HEK293 (cell line): ENCODE results near the gene SUSD4.

Experiments
- CTCF ChIA-PET: fragments of 350-600 bp; formaldehyde crosslinking; extraction: SDS; loops from one replicate; lab custom pipeline; 2021; ENCODE audit warnings: antibody characterized with exemption; lab: Yijun Ruan, JAX
- POLR2A ChIA-PET: fragments of 300-600 bp; formaldehyde crosslinking; extraction: SDS; loops from one replicate; lab custom pipeline; 2020; ENCODE audit warnings: antibody characterized with exemption, inconsistent platforms; lab: Yijun Ruan, JAX
- H3K27ac ChIP-seq: fragments of 200-500 bp; sonication (Bioruptor generic); 2 replicates; pipeline ENCODE4 v1.5.1; 2014; ENCODE audit warnings: low read depth, low read length, control low read depth, inconsistent platforms; ENCODE audit errors: extremely low read depth
- H3K36me3 ChIP-seq, 2 experiments: fragments of 200-500 bp in 1 of 2; sonication (Bioruptor generic) in 1 of 2; 1 replicate in 1 of 2; 2 replicates in 1 of 2; pipeline ENCODE4 v1.5.1; 2014 to 2017; ENCODE audit warnings: inconsistent platforms in 2 of 2, low read length in 2 of 2; ENCODE audit not compliant: control insufficient read depth in 2 of 2, insufficient read depth in 1 of 2
- H3K4me1 ChIP-seq: fragments of 200-500 bp; sonication (Bioruptor generic); 2 replicates; pipeline ENCODE4 v1.5.1; 2014; ENCODE audit warnings: mild to moderate bottlenecking, low read length, inconsistent platforms; ENCODE audit not compliant: control insufficient read depth, insufficient read depth
- H3K4me3 ChIP-seq: 2 replicates; pipeline ENCODE4 v1.5.1; 2011; ENCODE audit warnings: low read depth, mild to moderate bottlenecking, control low read depth, low read length, moderate library complexity
- H3K9me3 ChIP-seq: fragments of 200-500 bp; sonication (Bioruptor generic); 2 replicates; pipeline ENCODE4 v1.5.1; 2014; ENCODE audit warnings: low read depth, low read length, inconsistent platforms; ENCODE audit not compliant: control insufficient read depth, insufficient read depth
- EGR2 ChIP-seq: fragments of 450-650 bp; formaldehyde crosslinking; IDR thresholded peaks from 2 replicates; pipeline ENCODE4 v1.5.1; 2016; ENCODE audit warnings: low read depth, missing biosample characterization, missing genetic modification characterization
- GLIS1 ChIP-seq: fragments of 450-650 bp; formaldehyde crosslinking; IDR thresholded peaks from 2 replicates; pipeline ENCODE4 v1.5.1; 2016; ENCODE audit warnings: missing biosample characterization, missing genetic modification characterization
- OSR2 ChIP-seq: fragments of 450-650 bp; formaldehyde crosslinking; IDR thresholded peaks from 2 replicates; pipeline ENCODE4 v1.5.1; 2016; ENCODE audit warnings: missing biosample characterization, missing genetic modification characterization
- PRDM1 ChIP-seq: fragments of 450-650 bp; formaldehyde crosslinking; IDR thresholded peaks from 2 replicates; pipeline ENCODE4; 2016; ENCODE audit warnings: missing biosample characterization, missing genetic modification characterization
- ZBTB1 ChIP-seq: fragments of 450-650 bp; formaldehyde crosslinking; IDR thresholded peaks from 2 replicates; pipeline ENCODE4 v1.5.1; 2016; ENCODE audit warnings: missing biosample characterization, missing genetic modification characterization
- ZBTB20 ChIP-seq: fragments of 450-650 bp; formaldehyde crosslinking; IDR thresholded peaks from 2 replicates; pipeline ENCODE4 v1.5.1; 2016; ENCODE audit warnings: missing biosample characterization, missing genetic modification characterization
- ZFHX2 ChIP-seq: fragments of 450-650 bp; formaldehyde crosslinking; conservative IDR thresholded peaks from 2 replicates; pipeline ENCODE4 v1.5.1; 2016; ENCODE audit warnings: missing biosample characterization, missing genetic modification characterization
- ZFP37 ChIP-seq: fragments of 450-650 bp; formaldehyde crosslinking; IDR thresholded peaks from 2 replicates; pipeline ENCODE4 v1.5.1; 2016; ENCODE audit warnings: missing biosample characterization, missing genetic modification characterization
- ZIC2 ChIP-seq: fragments of 450-650 bp; formaldehyde crosslinking; IDR thresholded peaks from 2 replicates; pipeline ENCODE4 v1.5.1; 2016; ENCODE audit warnings: missing biosample characterization, missing genetic modification characterization
- ZNF10 ChIP-seq: fragments of 450-650 bp; formaldehyde crosslinking; IDR thresholded peaks from 2 replicates; pipeline ENCODE4 v1.5.1; 2017; ENCODE audit warnings: missing biosample characterization, missing genetic modification characterization
- ZNF211 ChIP-seq: fragments of 450-650 bp; formaldehyde crosslinking; IDR thresholded peaks from 2 replicates; pipeline ENCODE4 v1.5.1; 2016; ENCODE audit warnings: low read depth, missing biosample characterization, missing genetic modification characterization
- ZNF23 ChIP-seq: fragments of 450-650 bp; formaldehyde crosslinking; IDR thresholded peaks from 2 replicates; pipeline ENCODE4 v1.5.1; 2016; ENCODE audit warnings: missing biosample characterization, missing genetic modification characterization, borderline replicate concordance
- ZNF239 ChIP-seq: fragments of 450-650 bp; formaldehyde crosslinking; IDR thresholded peaks from 2 replicates; pipeline ENCODE4 v1.5.1; 2016; ENCODE audit warnings: missing biosample characterization, missing genetic modification characterization
- ZNF292 ChIP-seq: fragments of 450-650 bp; formaldehyde crosslinking; IDR thresholded peaks from 2 replicates; pipeline ENCODE4 v1.5.1; 2016; ENCODE audit warnings: low read depth, missing biosample characterization, missing genetic modification characterization, borderline replicate concordance
- ZNF311 ChIP-seq: fragments of 450-650 bp; formaldehyde crosslinking; IDR thresholded peaks from 2 replicates; pipeline ENCODE4 v1.5.1; 2017; ENCODE audit warnings: missing biosample characterization, missing genetic modification characterization, borderline replicate concordance
- ZNF37A ChIP-seq: fragments of 450-650 bp; IDR thresholded peaks from 2 replicates; pipeline ENCODE4 v1.5.1; 2018; ENCODE audit warnings: missing biosample characterization, missing genetic modification characterization
- ZNF391 ChIP-seq: fragments of 450-650 bp; formaldehyde crosslinking; IDR thresholded peaks from 2 replicates; pipeline ENCODE4 v1.5.1; 2016; ENCODE audit warnings: low read depth, missing biosample characterization, missing genetic modification characterization, borderline replicate concordance
- ZNF510 ChIP-seq: fragments of 450-650 bp; formaldehyde crosslinking; IDR thresholded peaks from 2 replicates; pipeline ENCODE4 v1.5.1; 2018; ENCODE audit warnings: mild to moderate bottlenecking, missing genetic modification characterization, missing biosample characterization; ENCODE audit not compliant: insufficient replicate concordance
- ZNF530 ChIP-seq: fragments of 450-650 bp; formaldehyde crosslinking; IDR thresholded peaks from 2 replicates; pipeline ENCODE4 v1.5.1; 2016; ENCODE audit warnings: low read depth, missing biosample characterization, missing genetic modification characterization
- ZNF555 ChIP-seq: fragments of 450-650 bp; formaldehyde crosslinking; conservative IDR thresholded peaks from 2 replicates; pipeline ENCODE4 v1.5.1; 2017; ENCODE audit warnings: missing biosample characterization, mild to moderate bottlenecking, missing genetic modification characterization, inconsistent platforms
- ZNF561 ChIP-seq: fragments of 450-650 bp; IDR thresholded peaks from 2 replicates; pipeline ENCODE4 v1.5.1; 2018; ENCODE audit warnings: missing biosample characterization, missing genetic modification characterization, borderline replicate concordance
- ZNF596 ChIP-seq: fragments of 450-650 bp; IDR thresholded peaks from 2 replicates; pipeline ENCODE4 v1.5.0; 2018; ENCODE audit warnings: missing biosample characterization, mild to moderate bottlenecking, missing genetic modification characterization, moderate library complexity
- ZNF623 ChIP-seq: fragments of 450-650 bp; formaldehyde crosslinking; IDR thresholded peaks from 2 replicates; pipeline ENCODE4 v1.5.1; 2016; ENCODE audit warnings: missing biosample characterization, missing genetic modification characterization
- ZNF660 ChIP-seq: fragments of 450-650 bp; IDR thresholded peaks from 2 replicates; pipeline ENCODE4 v1.5.1; 2018; ENCODE audit warnings: missing biosample characterization, mild to moderate bottlenecking, missing genetic modification characterization
- ZNF677 ChIP-seq: fragments of 450-650 bp; IDR thresholded peaks from 2 replicates; pipeline ENCODE4 v1.5.0; 2018; ENCODE audit warnings: missing biosample characterization, mild to moderate bottlenecking, missing genetic modification characterization, moderate library complexity
- ZNF777 ChIP-seq: fragments of 450-650 bp; formaldehyde crosslinking; IDR thresholded peaks from 2 replicates; pipeline ENCODE4 v1.5.1; 2017; ENCODE audit warnings: missing biosample characterization, missing genetic modification characterization, borderline replicate concordance
- TF ChIP-seq, protein P1 (sequence below): fragments of 450-650 bp; formaldehyde crosslinking; IDR thresholded peaks from 2 replicates; pipeline ENCODE4 v1.5.1; 2016; ENCODE audit warnings: missing biosample characterization, missing genetic modification characterization, low read depth
- TF ChIP-seq, protein P2 (sequence below): fragments of 450-650 bp; formaldehyde crosslinking; IDR thresholded peaks from 2 replicates; pipeline ENCODE4 v1.5.1; 2016; ENCODE audit warnings: missing biosample characterization, missing genetic modification characterization

The SUSD4 gene

DNA sequence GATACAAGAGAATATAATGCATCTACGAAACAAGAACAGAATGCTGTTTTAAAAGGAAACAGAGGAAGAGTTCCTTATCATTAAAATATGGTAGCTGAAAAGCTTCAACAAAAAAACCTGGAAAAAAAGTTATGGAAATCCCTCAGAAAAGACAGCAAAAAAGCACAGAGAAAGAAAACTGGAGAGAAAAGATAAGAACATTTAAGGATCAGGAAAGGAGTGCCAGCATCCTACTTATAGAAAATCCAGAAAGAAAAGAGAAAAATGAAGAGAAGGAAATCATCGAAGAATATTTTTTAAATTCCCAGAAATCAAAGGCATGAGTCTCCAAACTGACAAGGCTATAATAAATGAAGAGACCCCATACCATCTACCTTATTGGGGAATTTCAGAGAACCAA, 29.8 kb downstream of the SUSD4 start:
- ChIA-PET POLR2A (no interaction called here), CTCF (interaction anchor here (0.6 to 1.8 kb wide), 4 partner anchors 9 to 1310 kb away, joined by 4 read pairs; no protein-coding TSS in a partner anchor)
- Histone ChIP-seq H3K27ac (no peak overlapping the region), H3K4me1 (no peaks in the 10 kb centered on the region), H3K9me3 (no peaks in the 10 kb centered on the region), H3K36me3 (no peaks in the 10 kb centered on the region), H3K4me3 (no peak overlapping the region)
- TF ChIP-seq ZNF677 (tag by site-specific recombination), result peak; percentile 95
- no peak for TF ChIP-seq ZNF623 (tag by site-specific recombination)

DNA sequence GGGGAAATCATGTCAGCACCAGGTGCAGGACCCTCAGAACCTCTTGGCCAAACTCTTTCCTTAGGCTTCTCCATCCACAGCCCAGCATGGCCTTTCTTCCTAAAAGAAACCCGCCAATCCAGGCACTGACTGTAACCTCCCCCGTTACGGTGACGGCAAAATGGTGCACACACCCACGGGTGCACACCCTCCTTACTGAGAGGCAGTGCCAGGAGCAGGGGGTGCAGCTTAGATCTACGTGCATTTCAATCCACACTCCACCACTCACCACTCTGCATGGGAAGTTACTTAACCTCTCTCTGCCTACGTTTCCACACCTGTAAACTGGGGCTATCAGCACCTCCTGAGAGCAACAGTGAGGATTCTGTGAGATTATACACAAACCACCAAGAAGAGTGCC, 31.0 kb downstream of the SUSD4 start:
- TF ChIP-seq ZNF530 (tag by site-specific recombination) (no peak), ZNF10 (tag by site-specific recombination) (no peak), ZNF596 (tag by site-specific recombination) (no peak), ZNF211 (tag by site-specific recombination) (no peak), ZNF391 (tag by site-specific recombination) (no peak), EGR2 (tag by site-specific recombination) (0 out of 2 replicates have a peak, but pooled peaks have one; percentile 31), ZFHX2 (tag by site-specific recombination) (peak; percentile 38), ZBTB20 (tag by site-specific recombination) (no peak)
- ChIA-PET POLR2A (no interaction called here), CTCF (interaction anchor here (1.8 kb wide), 1 partner anchor 8 kb away, joined by 4 read pairs; no protein-coding TSS in a partner anchor)
- Histone ChIP-seq H3K4me1 (no peaks in the 10 kb centered on the region), H3K4me3 (no peak overlapping the region), H3K36me3 (no peaks in the 10 kb centered on the region), H3K27ac (no peak overlapping the region), H3K9me3 (no peaks in the 10 kb centered on the region)

DNA sequence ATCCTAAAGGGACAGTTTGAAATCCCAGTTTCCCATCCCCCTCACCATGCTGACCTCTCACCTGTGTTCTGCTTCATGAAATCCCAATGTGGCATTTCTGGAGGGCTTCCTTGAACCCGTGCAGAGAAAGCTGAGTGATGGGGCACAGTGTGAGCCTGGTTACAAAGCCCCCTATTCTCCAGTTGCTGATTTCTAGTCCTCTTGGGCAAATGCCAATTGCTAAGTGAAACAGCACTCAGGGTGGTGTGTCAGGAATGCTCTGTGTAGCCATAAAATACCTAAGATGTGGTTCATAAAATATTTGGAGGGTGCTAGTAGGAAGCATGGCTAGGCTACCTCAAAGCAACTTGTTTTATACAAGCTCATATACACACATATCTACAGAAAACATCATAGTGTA, 32.0 kb downstream of the SUSD4 start:
- Histone ChIP-seq H3K9me3 (no peaks in the 10 kb centered on the region), H3K4me1 (no peaks in the 10 kb centered on the region), H3K27ac (no peak overlapping the region), H3K4me3 (no peak overlapping the region), H3K36me3 (no peaks in the 10 kb centered on the region)
- ChIA-PET POLR2A (interaction anchor here (0.5 kb wide), 1 partner anchor 31 kb away, joined by 3 read pairs; no protein-coding TSS in a partner anchor), CTCF (interaction anchor here (0.7 kb wide), 2 partner anchors 24 to 209 kb away, joined by 3 read pairs; no protein-coding TSS in a partner anchor)
- peak; percentile 50 for TF ChIP-seq GLIS1 (tag by site-specific recombination)
- TF ChIP-seq ZBTB1 (tag by site-specific recombination), result no peak
- TF ChIP-seq ZNF561 (tag by site-specific recombination), result no peak
- no peak for TF ChIP-seq ZFHX2 (tag by site-specific recombination)
- TF ChIP-seq, protein P1, sequence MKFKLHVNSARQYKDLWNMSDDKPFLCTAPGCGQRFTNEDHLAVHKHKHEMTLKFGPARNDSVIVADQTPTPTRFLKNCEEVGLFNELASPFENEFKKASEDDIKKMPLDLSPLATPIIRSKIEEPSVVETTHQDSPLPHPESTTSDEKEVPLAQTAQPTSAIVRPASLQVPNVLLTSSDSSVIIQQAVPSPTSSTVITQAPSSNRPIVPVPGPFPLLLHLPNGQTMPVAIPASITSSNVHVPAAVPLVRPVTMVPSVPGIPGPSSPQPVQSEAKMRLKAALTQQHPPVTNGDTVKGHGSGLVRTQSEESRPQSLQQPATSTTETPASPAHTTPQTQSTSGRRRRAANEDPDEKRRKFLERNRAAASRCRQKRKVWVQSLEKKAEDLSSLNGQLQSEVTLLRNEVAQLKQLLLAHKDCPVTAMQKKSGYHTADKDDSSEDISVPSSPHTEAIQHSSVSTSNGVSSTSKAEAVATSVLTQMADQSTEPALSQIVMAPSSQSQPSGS (tag by site-specific recombination), result no peak
- no peak for TF ChIP-seq ZNF311 (tag by site-specific recombination)
- no peak for TF ChIP-seq EGR2 (tag by site-specific recombination)
- no peak for TF ChIP-seq ZNF292 (tag by site-specific recombination)
- 0 out of 2 replicates have a peak, but pooled peaks have one; percentile 36 for TF ChIP-seq OSR2 (tag by site-specific recombination)
- TF ChIP-seq ZIC2, result peak; percentile 38; the same call in 1 of the 2 replicates
- TF ChIP-seq ZNF660 (tag by site-specific recombination), result peak; percentile 63; the same call in 1 of the 2 replicates
- TF ChIP-seq ZNF23 (tag by site-specific recombination), result no peak
- TF ChIP-seq ZNF37A, result no peak
- TF ChIP-seq ZNF239 (tag by site-specific recombination), result no peak
- TF ChIP-seq ZNF777 (tag by site-specific recombination), result no peak
- TF ChIP-seq ZNF510 (tag by site-specific recombination), result no peak
- no peak for TF ChIP-seq ZNF555 (tag by site-specific recombination)
- TF ChIP-seq ZFP37, result no peak
- no peak for TF ChIP-seq PRDM1 (tag by site-specific recombination)
- TF ChIP-seq, protein P2, sequence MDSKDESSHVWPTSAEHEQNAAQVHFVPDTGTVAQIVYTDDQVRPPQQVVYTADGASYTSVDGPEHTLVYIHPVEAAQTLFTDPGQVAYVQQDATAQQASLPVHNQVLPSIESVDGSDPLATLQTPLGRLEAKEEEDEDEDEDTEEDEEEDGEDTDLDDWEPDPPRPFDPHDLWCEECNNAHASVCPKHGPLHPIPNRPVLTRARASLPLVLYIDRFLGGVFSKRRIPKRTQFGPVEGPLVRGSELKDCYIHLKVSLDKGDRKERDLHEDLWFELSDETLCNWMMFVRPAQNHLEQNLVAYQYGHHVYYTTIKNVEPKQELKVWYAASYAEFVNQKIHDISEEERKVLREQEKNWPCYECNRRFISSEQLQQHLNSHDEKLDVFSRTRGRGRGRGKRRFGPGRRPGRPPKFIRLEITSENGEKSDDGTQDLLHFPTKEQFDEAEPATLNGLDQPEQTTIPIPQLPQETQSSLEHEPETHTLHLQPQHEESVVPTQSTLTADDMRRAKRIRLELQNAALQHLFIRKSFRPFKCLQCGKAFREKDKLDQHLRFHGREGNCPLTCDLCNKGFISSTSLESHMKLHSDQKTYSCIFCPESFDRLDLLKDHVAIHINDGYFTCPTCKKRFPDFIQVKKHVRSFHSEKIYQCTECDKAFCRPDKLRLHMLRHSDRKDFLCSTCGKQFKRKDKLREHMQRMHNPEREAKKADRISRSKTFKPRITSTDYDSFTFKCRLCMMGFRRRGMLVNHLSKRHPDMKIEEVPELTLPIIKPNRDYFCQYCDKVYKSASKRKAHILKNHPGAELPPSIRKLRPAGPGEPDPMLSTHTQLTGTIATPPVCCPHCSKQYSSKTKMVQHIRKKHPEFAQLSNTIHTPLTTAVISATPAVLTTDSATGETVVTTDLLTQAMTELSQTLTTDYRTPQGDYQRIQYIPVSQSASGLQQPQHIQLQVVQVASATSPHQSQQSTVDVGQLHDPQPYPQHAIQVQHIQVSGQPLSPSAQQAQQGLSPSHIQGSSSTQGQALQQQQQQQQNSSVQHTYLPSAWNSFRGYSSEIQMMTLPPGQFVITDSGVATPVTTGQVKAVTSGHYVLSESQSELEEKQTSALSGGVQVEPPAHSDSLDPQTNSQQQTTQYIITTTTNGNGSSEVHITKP, result peak; percentile 84
